Liver (tissue), 9 donors: ENCODE results near the gene SLC24A3. TPM values are rescaled to one million over a fixed set of nuclear protein-coding genes. Genes with fewer than 3 reads are reported as not detected.

ENCODE experiments used
- DNase-seq: peaks from one replicate; pipeline ENCODE4 v3.0.0-alpha.2; 2017; ENCODE audit warnings: low spot score
- H3K27ac ChIP-seq, 2 donors: one replicate each; pipeline ENCODE4 v1.7.0; 2013; ENCODE audit warnings: inconsistent platforms in 2 of 2, low read length in 2 of 2, control low read depth in 1 of 2, low read depth in 1 of 2, mild to moderate bottlenecking in 1 of 2
- H3K27me3 ChIP-seq, 4 donors: one replicate each; pipeline versions ENCODE4 v1.6.1 to v1.7.0; 2013; ENCODE audit warnings: low read length in 3 of 4, inconsistent platforms in 1 of 4, mild to moderate bottlenecking in 1 of 4, moderate library complexity in 1 of 4; ENCODE audit not compliant: control insufficient read depth in 4 of 4, insufficient read depth in 4 of 4
- H3K36me3 ChIP-seq, 4 donors: one replicate each; pipeline versions ENCODE4 v1.6.1 to v1.7.0; 2013; ENCODE audit warnings: low read length in 3 of 4, mild to moderate bottlenecking in 3 of 4, low read depth in 1 of 4, moderate library complexity in 1 of 4; ENCODE audit not compliant: control insufficient read depth in 4 of 4, insufficient read depth in 3 of 4
- H3K4me1 ChIP-seq, 4 donors: one replicate each; pipeline versions ENCODE4 v1.6.1 to v1.7.0; 2013; ENCODE audit warnings: low read length in 3 of 4, mild to moderate bottlenecking in 3 of 4, moderate library complexity in 1 of 4; ENCODE audit not compliant: control insufficient read depth in 4 of 4, insufficient read depth in 4 of 4
- H3K4me3 ChIP-seq, 3 donors: one replicate each; pipeline versions ENCODE4 v1.6.1 to v1.7.0; 2013; ENCODE audit warnings: low read length in 3 of 3, control low read depth in 1 of 3, low read depth in 1 of 3, mild to moderate bottlenecking in 1 of 3
- H3K9ac ChIP-seq, 2 donors: one replicate each; pipeline ENCODE4 v1.7.0; 2013; ENCODE audit warnings: low read length in 2 of 2, mild to moderate bottlenecking in 2 of 2, moderate library complexity in 2 of 2, control low read depth in 1 of 2, low read depth in 1 of 2
- H3K9me3 ChIP-seq, 4 donors: one replicate each; pipeline versions ENCODE4 v1.6.1 to v1.7.0; 2013; ENCODE audit warnings: low read length in 3 of 4; ENCODE audit not compliant: control insufficient read depth in 4 of 4
- ATF3 ChIP-seq: IDR thresholded peaks from 2 replicates; pipeline ENCODE4 v1.6.1; 2016; ENCODE audit warnings: antibody characterized with exemption
- CTCF ChIP-seq: fragments of 150-350 bp; IDR thresholded peaks from 2 replicates; pipeline ENCODE4 v1.5.1; 2017; ENCODE audit warnings: improper control_type of control experiment, low read depth, low read length; ENCODE audit not compliant: missing input control
- EGR1 ChIP-seq, 2 donors: IDR thresholded peaks; 2 replicates each; pipeline ENCODE4 v1.6.1; 2016 to 2018; ENCODE audit warnings: antibody characterized with exemption in 2 of 2, low read depth in 2 of 2
- FOXA1 ChIP-seq: IDR thresholded peaks from 2 replicates; pipeline ENCODE4 v1.6.1; 2016; ENCODE audit warnings: antibody characterized with exemption
- FOXA2 ChIP-seq: IDR thresholded peaks from 2 replicates; pipeline ENCODE4 v1.6.1; 2016; ENCODE audit warnings: antibody characterized with exemption
- GABPA ChIP-seq, 2 donors: IDR thresholded peaks in 1 of 2; conservative IDR thresholded peaks in 1 of 2; 2 replicates each; pipeline ENCODE4 v1.6.1; 2016; ENCODE audit warnings: antibody characterized with exemption in 2 of 2, mild to moderate bottlenecking in 1 of 2, moderate library complexity in 1 of 2
- HNF4A ChIP-seq, 2 donors: conservative IDR thresholded peaks; 2 replicates each; pipeline ENCODE4 v1.6.1; 2016; ENCODE audit warnings: antibody characterized with exemption in 2 of 2, mild to moderate bottlenecking in 2 of 2
- HNF4G ChIP-seq: IDR thresholded peaks from 2 replicates; pipeline ENCODE4 v1.6.1; 2016; ENCODE audit warnings: antibody characterized with exemption
- JUND ChIP-seq, 2 donors: IDR thresholded peaks; 2 replicates each; pipeline ENCODE4 v1.6.1; 2016; ENCODE audit warnings: antibody characterized with exemption in 2 of 2
- MAX ChIP-seq: IDR thresholded peaks from 2 replicates; pipeline ENCODE4 v1.6.1; 2016; ENCODE audit warnings: antibody characterized with exemption
- NR2F2 ChIP-seq: IDR thresholded peaks from 2 replicates; pipeline ENCODE4 v1.6.1; 2016; ENCODE audit warnings: antibody characterized with exemption
- RAD21 ChIP-seq, 2 donors: IDR thresholded peaks; 2 replicates each; pipeline ENCODE4 v1.6.1; 2016; ENCODE audit warnings: antibody characterized with exemption in 2 of 2, mild to moderate bottlenecking in 2 of 2
- REST ChIP-seq: IDR thresholded peaks from 2 replicates; pipeline ENCODE4 v1.6.1; 2016; ENCODE audit warnings: antibody characterized with exemption, mild to moderate bottlenecking
- RXRA ChIP-seq, 2 donors: IDR thresholded peaks; 2 replicates each; pipeline ENCODE4 v1.6.1; 2017 to 2018; ENCODE audit warnings: antibody characterized with exemption in 2 of 2, mild to moderate bottlenecking in 1 of 2
- SP1 ChIP-seq: IDR thresholded peaks from 2 replicates; pipeline ENCODE4 v1.6.1; 2018; ENCODE audit warnings: antibody characterized with exemption, mild to moderate bottlenecking
- TAF1 ChIP-seq: conservative IDR thresholded peaks from 2 replicates; pipeline ENCODE4 v1.6.1; 2016; ENCODE audit warnings: antibody characterized with exemption, mild to moderate bottlenecking
- YY1 ChIP-seq: IDR thresholded peaks from 2 replicates; pipeline ENCODE4 v1.6.1; 2016; ENCODE audit warnings: antibody characterized with exemption, mild to moderate bottlenecking
- ZBTB33 ChIP-seq: IDR thresholded peaks from 2 replicates; pipeline ENCODE4 v1.6.1; 2016; ENCODE audit warnings: antibody characterized with exemption
- WGBS: extraction: QIAGEN DNeasy Blood & Tissue Kit; methylation state at CpG from one replicate; pipeline ENCODE4 v1.1.7; 2013; 5-methylcytosine and 5-hydroxymethylcytosine counted together
- polyA plus RNA-seq, 2 donors: library from polyadenylated mRNA; stranded (reverse) in 1 of 2; unstranded in 1 of 2; fragments of 200-250 nt in 1 of 2; fragments of >200 nt in 1 of 2; fragmentation: Nextera tagmentation in 1 of 2; extraction: Ambion mirVana in 1 of 2; gene quantifications; one replicate each; pipeline versions ENCODE4 v1.2.1 to v1.2.3, GENCODE V29; 2013 to 2015
- total RNA-seq, 2 donors: library from RNA; depleted of rRNA; stranded (reverse); fragments of >200 nt; gene quantifications; one replicate each; pipeline ENCODE4 v1.2.3, GENCODE V29; 2014
- donor health status: healthy.
- donor health status: healthy.
- donor health status: healthy.
- donor health status: healthy.
- donor health status: healthy.

The SLC24A3 gene
- total and polyA plus RNA-seq, 4 donors = 0.28 to 1.8 (median 0.46) TPM

GRCh38 chr20:19527509-19527908 is 315.1 kb downstream of the SLC24A3 start (continued):
- TF ChIP-seq CTCF = no peak
- no peak for TF ChIP-seq HNF4G
- no peak for TF ChIP-seq ATF3
- TF ChIP-seq YY1 = no peak
- TF ChIP-seq FOXA2 = no peak
- no peak for TF ChIP-seq MAX

GRCh38 chr20:19528286-19529030 is 316.0 kb downstream of the SLC24A3 start:
- 90% methylated on average over 5 of the region's 5 CpGs for WGBS
- Histone ChIP-seq H3K9ac (no peak overlapping the region), H3K27ac (no peak overlapping the region), H3K27me3 (peaks cover 0 to 3% (median 0%) of the 10 kb centered on the region in 4 donors), H3K9me3 (no peaks in the 10 kb centered on the region), H3K4me1 (no peaks in the 10 kb centered on the region), H3K36me3 (no peaks in the 10 kb centered on the region), H3K4me3 (no peak overlapping the region)
- no peak for DNase-seq
- TF ChIP-seq SP1 (no peak), RAD21 (IDR thresholded peaks at IDR 0.05) (no peak), JUND (IDR thresholded peaks at IDR 0.05) (no peak), EGR1 (IDR thresholded peaks at IDR 0.05; ENCODE audit: low read depth in 2 of 2) (no peak), ATF3 (no peak), HNF4G (no peak), YY1 (no peak)

GRCh38 chr20:19530006-19530405 is 317.6 kb downstream of the SLC24A3 start:
- WGBS = 90% methylated on average over 5 of the region's 5 CpGs

More at GRCh38 chr20:19530006-19530405, 317.6 kb downstream of the SLC24A3 start:
- H3K36me3 ChIP-seq = no peaks in the 10 kb centered on the region
- H3K9ac ChIP-seq = no peak overlapping the region
- no peak overlapping the region for H3K27ac ChIP-seq
- TF ChIP-seq ZBTB33 = no peak
- no peak for TF ChIP-seq EGR1 (IDR thresholded peaks at IDR 0.05; ENCODE audit: low read depth in 2 of 2)
- no peak for TF ChIP-seq CTCF
- TF ChIP-seq REST = no peak
- TF ChIP-seq JUND (IDR thresholded peaks at IDR 0.05) = no peak
- no peak for TF ChIP-seq RXRA (IDR thresholded peaks at IDR 0.05)
- no peak for TF ChIP-seq TAF1
- TF ChIP-seq FOXA2 = no peak
- no peak for TF ChIP-seq YY1
- no peak for TF ChIP-seq HNF4A (conservative IDR thresholded peaks at IDR 0.05)
- TF ChIP-seq NR2F2 = no peak
- no peak for TF ChIP-seq FOXA1
- no peak for TF ChIP-seq GABPA (IDR thresholded peaks at IDR 0.05 in 1 of 2, conservative IDR thresholded peaks at IDR 0.05 in 1 of 2)
- no peak for TF ChIP-seq RAD21 (IDR thresholded peaks at IDR 0.05)
- no peaks in the 10 kb centered on the region for H3K9me3 ChIP-seq
- H3K27me3 ChIP-seq = peaks cover 0 to 3% (median 0%) of the 10 kb centered on the region in 4 donors
- H3K4me3 ChIP-seq = no peak overlapping the region
- no peak for DNase-seq
- H3K4me1 ChIP-seq = no peaks in the 10 kb centered on the region
